Aorta (tissue), 5 donors: ENCODE data around the gene PKDCC. TPM values are rescaled to one million over a fixed set of nuclear protein-coding genes. Genes with fewer than 3 reads are reported as not detected.
"Not testable (repeated sequence)": the region's sequence is repeated elsewhere in the genome, so short reads cannot be mapped to it uniquely, and the experiment has no call there.

Source experiments
- ATAC-seq: fragments of 200-7000 bp; cut with Tn5 transposase; one replicate; pipeline ENCODE4 v1.9.1; 2022; ENCODE audit warnings: moderate library complexity; ENCODE audit not compliant: low FRiP score
- DNase-seq, 2 donors: peaks; one replicate each; pipeline ENCODE4 v3.0.0-alpha.2; 2020
- H3K27ac ChIP-seq, 2 donors: one replicate each; pipeline ENCODE4 v1.5.1; 2013; ENCODE audit warnings: low read length in 2 of 2, mild to moderate bottlenecking in 2 of 2, moderate library complexity in 2 of 2, control low read depth in 1 of 2, inconsistent platforms in 1 of 2, low read depth in 1 of 2
- H3K27me3 ChIP-seq, 2 donors: one replicate each; pipeline ENCODE4 v1.6.1; 2013; ENCODE audit warnings: control low read depth in 1 of 2, low read length in 1 of 2, mild to moderate bottlenecking in 1 of 2, moderate library complexity in 1 of 2; ENCODE audit not compliant: insufficient read depth in 2 of 2, control insufficient read depth in 1 of 2
- H3K36me3 ChIP-seq, 2 donors: one replicate each; pipeline ENCODE4 v1.6.1; 2013; ENCODE audit warnings: control low read depth in 1 of 2, low read length in 1 of 2, mild to moderate bottlenecking in 1 of 2; ENCODE audit not compliant: insufficient read depth in 2 of 2, control insufficient read depth in 1 of 2
- H3K4me1 ChIP-seq, 2 donors: one replicate each; pipeline ENCODE4 v1.6.1; 2013; ENCODE audit warnings: low read length in 2 of 2, control low read depth in 1 of 2, mild to moderate bottlenecking in 1 of 2, moderate library complexity in 1 of 2; ENCODE audit not compliant: insufficient read depth in 2 of 2, control insufficient read depth in 1 of 2
- H3K4me3 ChIP-seq, 2 donors: one replicate each; pipeline ENCODE4 v1.5.1; 2013; ENCODE audit warnings: low read length in 2 of 2, control low read depth in 1 of 2, mild to moderate bottlenecking in 1 of 2
- H3K9me3 ChIP-seq: one replicate; pipeline ENCODE4 v1.6.1; 2013; ENCODE audit warnings: mild to moderate bottlenecking, low read length; ENCODE audit not compliant: control insufficient read depth
- WGBS, 2 donors: extraction: QIAGEN DNeasy Blood & Tissue Kit; methylation state at CpG; one replicate each; pipeline ENCODE4 v1.1.7; 2013; 5-methylcytosine and 5-hydroxymethylcytosine counted together
- intact Hi-C, 2 donors: fragments of 100-400 bp; cut with DNase I; formaldehyde crosslinking; loops; one replicate each; pipeline versions ENCODE4 v1.14.2 to v1.15.0; 2022
- polyA plus RNA-seq, 2 donors: library from polyadenylated mRNA; stranded (reverse); fragments of 200-250 nt; gene quantifications; one replicate each; pipeline ENCODE4 v1.2.3, GENCODE V29; 2013
- total RNA-seq, 2 donors: library from RNA; stranded (reverse); fragmentation: NEBNext Ultra II Directional; extraction: Animal tissue kit (Norgen Biotek cat#: 25700); gene quantifications; one replicate each; pipeline ENCODE4 v1.2.1, GENCODE V29; 2021
- donor health status: healthy with polysubstance abuse.
- donor health status: Bipolar disorder and iron deficiency.
- donor health status: DM: no; HTN: no; CAD: no.
- donor health status: DM: no; HTN: no; CAD: no.
- donor health status: DM: yes; HTN: yes; CAD: no.

PKDCC gene
- total and polyA plus RNA-seq, 4 donors = 48.8 to 258 (median 165) TPM

DNA sequence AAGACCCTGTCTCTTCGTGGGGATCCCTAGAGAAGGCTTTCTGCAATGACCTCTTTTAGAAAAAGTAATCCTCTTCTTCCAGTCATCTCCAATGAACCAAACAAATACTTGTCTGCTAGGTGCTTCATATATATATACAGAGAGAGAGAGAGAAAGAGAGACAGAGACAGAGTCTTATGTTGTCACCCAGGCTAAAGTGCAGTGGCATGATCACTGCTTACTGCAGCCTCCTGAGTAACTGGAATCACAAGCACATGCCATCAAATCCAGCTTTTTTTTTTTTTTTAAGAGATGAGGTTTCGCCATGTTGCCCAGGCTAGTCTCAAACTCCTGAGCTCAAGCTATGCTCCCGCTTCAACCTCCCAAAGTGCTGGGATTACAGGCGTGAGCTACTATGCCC, 18.6 kb upstream of the PKDCC start:
- DNase-seq = no peak
- no peaks in the 10 kb centered on the region for H3K36me3 ChIP-seq
- intact Hi-C loops = no loop called here
- H3K27ac ChIP-seq = no peak overlapping the region
- H3K4me1 ChIP-seq = peaks cover 0 to 6% of the 10 kb centered on the region in 2 donors
- 94 to 98% methylated on average over 4 of the region's 4 CpGs for WGBS, 2 donors
- H3K27me3 ChIP-seq = no peaks in the 10 kb centered on the region
- H3K4me3 ChIP-seq = no peak overlapping the region
- no peak for ATAC-seq
- H3K9me3 ChIP-seq = no peaks in the 10 kb centered on the region

DNA sequence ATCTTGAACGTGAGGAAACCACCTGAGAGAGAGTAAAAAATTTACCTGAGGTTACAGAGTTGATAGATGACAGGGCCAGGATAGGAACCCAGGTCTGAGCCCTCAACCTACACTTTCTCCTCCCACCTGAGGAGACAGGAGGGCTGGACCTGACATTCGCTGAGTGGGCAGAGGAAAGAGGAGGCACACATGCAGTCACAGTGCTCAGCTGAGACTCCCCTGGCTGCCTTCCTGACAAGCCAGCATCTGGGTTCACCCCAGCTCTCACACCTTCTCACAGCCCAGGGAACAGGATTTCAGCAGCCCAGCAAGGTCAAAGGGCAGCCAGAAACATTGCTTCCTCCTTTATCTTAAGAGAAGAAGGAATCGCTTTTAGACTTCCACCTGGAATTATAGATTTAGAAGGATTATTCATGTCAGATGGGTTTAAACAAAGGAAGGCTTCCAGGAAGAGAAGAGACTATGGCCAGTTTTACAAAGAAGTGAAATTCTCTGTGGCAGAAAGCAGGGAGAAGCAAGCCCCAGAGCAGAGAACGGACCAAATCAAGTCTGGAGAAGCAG, 18.1 kb upstream of the PKDCC start:
- H3K36me3 ChIP-seq = no peaks in the 10 kb centered on the region
- H3K4me1 ChIP-seq = peaks cover 0 to 5% of the 10 kb centered on the region in 2 donors
- no peaks in the 10 kb centered on the region for H3K27me3 ChIP-seq
- H3K9me3 ChIP-seq = no peaks in the 10 kb centered on the region
- no peak overlapping the region for H3K27ac ChIP-seq
- DNase-seq (no peak), ATAC-seq (no peak)
- 92 to 93% methylated on average over 4 of the region's 4 CpGs for WGBS, 2 donors
- intact Hi-C loops = no loop called here
- H3K4me3 ChIP-seq = no peak overlapping the region

DNA sequence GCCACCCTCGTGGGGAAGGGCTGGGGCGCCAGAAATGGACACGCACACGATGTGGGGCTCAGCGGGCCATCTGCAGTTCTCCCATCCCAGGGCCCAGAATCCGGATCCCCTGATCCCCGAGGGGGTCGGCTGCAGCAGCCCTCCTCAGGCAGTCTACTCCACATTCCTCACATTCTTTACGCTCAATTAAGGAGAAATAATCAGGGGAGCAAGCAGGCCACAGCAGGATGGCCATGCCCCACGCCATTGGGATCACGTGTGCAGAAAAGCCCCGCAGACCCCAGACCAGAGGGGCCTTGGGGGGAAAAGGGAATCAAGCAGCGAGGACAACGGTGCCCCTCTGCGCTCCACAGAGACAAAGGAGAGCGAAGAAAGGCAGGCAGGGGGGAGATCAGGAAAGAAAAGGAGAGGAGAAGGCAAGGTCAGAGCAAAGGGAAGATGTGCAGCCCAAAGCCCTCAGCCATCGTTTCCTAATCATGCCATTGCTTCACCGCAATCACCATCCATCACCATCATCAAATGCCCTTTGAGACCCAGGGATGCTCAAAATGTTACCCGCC, 17.5 kb upstream of the PKDCC start:
- no peaks in the 10 kb centered on the region for H3K27me3 ChIP-seq
- no peaks in the 10 kb centered on the region for H3K9me3 ChIP-seq
- H3K27ac ChIP-seq = no peak overlapping the region
- no peaks in the 10 kb centered on the region for H3K4me1 ChIP-seq
- DNase-seq = no peak
- intact Hi-C loops = no loop called here
- WGBS, 2 donors = 90 to 92% methylated on average over 19 of the region's 19 CpGs
- no peak overlapping the region for H3K4me3 ChIP-seq
- no peaks in the 10 kb centered on the region for H3K36me3 ChIP-seq
- ATAC-seq = no peak

DNA sequence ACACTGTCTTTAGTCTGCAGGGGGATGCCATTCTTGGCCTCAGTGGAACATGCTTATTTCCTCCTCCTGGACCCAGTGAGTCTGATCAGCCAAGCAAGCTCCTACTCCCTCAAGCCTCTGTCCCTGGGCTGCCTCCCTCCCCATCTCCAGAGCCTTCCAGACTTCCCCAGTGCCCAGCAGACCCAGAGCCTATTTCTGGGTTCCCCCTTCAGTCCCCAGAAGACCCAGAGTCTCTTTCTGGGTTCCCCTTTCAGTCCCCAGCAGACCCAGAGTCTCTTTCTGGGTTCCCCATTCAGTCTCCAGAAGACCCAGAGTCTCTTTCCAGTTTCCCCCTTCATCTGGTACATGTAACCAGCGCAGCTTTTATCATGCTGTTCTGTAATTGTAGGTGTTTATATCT, 17.0 kb upstream of the PKDCC start:
- Histone ChIP-seq H3K36me3 (no peaks in the 10 kb centered on the region), H3K4me1 (no peaks in the 10 kb centered on the region), H3K4me3 (no peak overlapping the region), H3K9me3 (no peaks in the 10 kb centered on the region), H3K27ac (no peak overlapping the region), H3K27me3 (no peaks in the 10 kb centered on the region)
- intact Hi-C loops = no loop called here
- no peak for DNase-seq
- no peak for ATAC-seq
- WGBS, 2 donors = 96 to 97% methylated on average over 1 of the region's 1 CpG

DNA sequence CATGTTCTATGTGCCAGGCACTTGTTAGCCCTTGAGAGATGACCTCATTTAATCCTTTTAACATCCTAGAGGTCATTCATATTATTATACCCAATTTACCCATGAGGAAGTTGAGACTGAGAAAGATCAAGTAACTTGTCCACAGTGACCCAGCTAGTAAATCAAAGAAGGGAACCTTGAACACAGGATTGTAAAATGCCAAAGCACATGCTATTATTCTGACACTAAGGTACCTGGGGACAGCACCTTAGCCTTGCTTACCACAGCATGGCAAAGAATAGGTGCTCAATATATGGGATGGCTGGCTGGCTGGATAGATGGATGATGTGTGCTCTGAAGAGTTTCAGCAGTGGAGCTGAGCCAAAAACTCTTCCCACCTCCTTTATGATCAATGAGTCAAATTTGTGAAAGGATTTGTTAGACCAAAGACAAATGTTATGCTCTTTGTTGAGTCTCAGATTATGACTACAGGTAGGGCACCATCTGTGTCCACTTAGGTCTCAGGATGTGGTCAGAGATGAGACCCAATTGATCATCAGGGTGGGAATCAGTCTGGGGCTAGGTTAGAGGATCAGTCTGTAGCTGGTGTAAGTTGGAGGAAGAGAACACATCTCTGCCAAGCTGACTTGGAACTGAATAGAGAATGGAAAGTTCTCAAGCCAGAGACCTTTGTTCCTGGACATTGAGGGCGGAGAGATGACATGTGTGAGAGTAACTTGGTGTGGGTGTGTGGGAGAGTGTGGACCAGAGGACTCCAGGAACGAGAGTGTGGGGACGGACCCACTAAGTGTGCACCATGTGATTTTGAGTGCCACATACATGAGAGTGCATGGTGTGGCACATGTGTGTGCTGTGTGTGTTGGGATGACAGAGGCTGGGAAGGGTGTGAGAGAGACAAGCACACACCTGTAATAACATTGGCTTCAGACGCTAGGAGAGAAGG, 16.3 kb upstream of the PKDCC start:
- 68 to 70% methylated on average over 4 of the region's 4 CpGs for WGBS, 2 donors
- no peaks in the 10 kb centered on the region for H3K4me1 ChIP-seq
- no peaks in the 10 kb centered on the region for H3K9me3 ChIP-seq
- H3K36me3 ChIP-seq = no peaks in the 10 kb centered on the region
- DNase-seq = no peak
- no peaks in the 10 kb centered on the region for H3K27me3 ChIP-seq
- ATAC-seq = no peak
- no peak overlapping the region for H3K27ac ChIP-seq
- intact Hi-C loops = no loop called here
- no peak overlapping the region for H3K4me3 ChIP-seq

DNA sequence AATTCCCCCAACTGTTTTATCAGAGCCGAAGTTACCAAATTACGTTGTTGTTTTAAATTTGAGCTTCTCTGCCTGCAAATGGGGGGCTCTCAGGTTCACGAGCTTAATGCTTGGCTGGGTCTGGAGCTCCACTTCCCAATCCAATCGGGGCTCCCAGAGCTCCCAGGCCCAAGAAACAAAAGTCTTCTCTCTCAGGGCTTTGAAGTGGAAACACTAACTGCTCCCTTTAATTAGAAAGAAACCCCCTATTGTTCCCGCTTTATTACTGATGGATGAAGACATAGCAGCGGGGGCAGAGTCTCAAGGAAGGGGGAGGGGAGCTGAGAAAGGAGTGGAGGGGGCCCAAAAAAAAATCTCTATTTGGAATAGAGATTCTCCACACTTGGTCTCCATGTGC, 15.6 kb upstream of the PKDCC start:
- no peak overlapping the region for H3K27ac ChIP-seq
- no peak for ATAC-seq
- intact Hi-C loops = no loop called here
- H3K9me3 ChIP-seq = no peaks in the 10 kb centered on the region
- 75 to 89% methylated on average over 6 of the region's 6 CpGs for WGBS, 2 donors
- DNase-seq = no peak
- H3K4me3 ChIP-seq = no peak overlapping the region
- no peaks in the 10 kb centered on the region for H3K36me3 ChIP-seq
- H3K27me3 ChIP-seq = no peaks in the 10 kb centered on the region
- H3K4me1 ChIP-seq = no peaks in the 10 kb centered on the region

DNA sequence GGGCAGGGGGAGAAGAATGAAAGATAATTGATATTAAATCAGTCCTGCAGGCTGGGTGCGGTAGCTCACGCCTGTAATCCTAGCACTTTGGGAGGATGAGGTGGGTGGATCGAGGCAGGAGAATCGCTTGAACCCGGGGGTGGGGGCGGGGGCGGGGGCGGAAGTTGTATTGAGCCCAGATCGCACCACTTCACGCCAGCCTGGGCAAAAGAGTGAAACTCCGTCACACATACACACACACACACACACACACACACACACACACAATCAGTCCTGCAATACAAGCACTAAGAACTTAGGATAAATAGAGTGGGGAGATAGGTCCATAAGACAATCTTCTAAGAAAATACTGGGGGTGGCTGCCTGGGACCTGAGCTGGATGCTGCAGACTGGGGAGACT, 15.1 kb upstream of the PKDCC start:
- WGBS, 2 donors = 69 to 72% methylated on average over 11 of the region's 11 CpGs
- H3K4me3 ChIP-seq = no peak overlapping the region

DNA sequence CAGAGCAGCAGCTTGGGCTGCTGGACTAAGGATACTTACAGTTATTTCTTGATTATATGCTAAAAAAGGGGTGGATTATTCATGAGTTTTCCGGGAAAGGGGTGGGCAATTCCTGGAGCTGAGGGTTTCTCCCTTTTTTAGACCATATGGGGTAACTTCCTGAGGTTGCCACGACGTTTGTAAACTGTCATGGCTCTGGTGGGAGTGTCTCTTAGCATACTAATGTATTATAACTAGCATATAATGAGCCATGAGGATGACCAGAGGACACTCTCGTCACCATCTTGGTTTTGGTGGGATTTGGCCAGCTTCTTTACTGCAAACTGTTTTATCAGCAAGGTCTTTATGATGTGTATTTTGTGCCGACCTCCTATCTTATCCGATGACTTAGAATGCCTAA, 13.7 kb upstream of the PKDCC start:
- ATAC-seq, H3K36me3 ChIP-seq, H3K27me3 ChIP-seq, H3K4me1 ChIP-seq, DNase-seq, intact Hi-C loops, H3K27ac ChIP-seq, H3K9me3 ChIP-seq, H3K4me3 ChIP-seq: not testable (repeated sequence)
- WGBS, 2 donors = 85 to 89% methylated on average over 6 of the region's 6 CpGs

More for the DNA sequence above, 15.1 kb upstream of the PKDCC start:
- H3K9me3 ChIP-seq = no peaks in the 10 kb centered on the region
- no peaks in the 10 kb centered on the region for H3K4me1 ChIP-seq
- intact Hi-C loops = no loop called here
- ATAC-seq = no peak
- H3K27me3 ChIP-seq = no peaks in the 10 kb centered on the region
- no peak overlapping the region for H3K27ac ChIP-seq
- DNase-seq = no peak
- no peaks in the 10 kb centered on the region for H3K36me3 ChIP-seq

DNA sequence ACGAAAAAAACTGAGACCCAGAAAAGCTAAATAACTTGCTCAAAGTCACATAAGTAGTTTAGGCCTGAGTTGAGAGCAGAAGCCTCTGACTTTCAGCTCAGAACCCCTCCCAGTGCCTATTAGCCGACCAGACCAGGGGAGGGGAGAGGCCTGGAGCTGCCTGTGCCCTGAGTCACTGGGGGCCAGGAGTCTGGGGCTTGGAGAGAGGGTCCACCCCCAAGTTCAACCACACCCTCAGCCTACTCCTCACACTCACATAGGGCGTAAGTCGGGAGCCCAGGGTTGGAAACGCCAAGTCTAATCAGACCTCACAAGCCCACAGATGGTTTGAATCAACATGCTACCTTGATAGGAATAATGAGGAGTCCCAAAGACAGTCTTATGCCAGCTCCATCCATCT, 12.6 kb upstream of the PKDCC start:
- ATAC-seq (no peak), DNase-seq (no peak)
- 93 to 94% methylated on average over 5 of the region's 5 CpGs for WGBS, 2 donors

More for the DNA sequence above, 12.6 kb upstream of the PKDCC start:
- H3K27ac ChIP-seq = no peak overlapping the region
- no peaks in the 10 kb centered on the region for H3K36me3 ChIP-seq
- intact Hi-C loops = no loop called here
- no peak overlapping the region for H3K4me3 ChIP-seq
- no peaks in the 10 kb centered on the region for H3K9me3 ChIP-seq
- no peaks in the 10 kb centered on the region for H3K4me1 ChIP-seq
- H3K27me3 ChIP-seq = no peaks in the 10 kb centered on the region
